Heart left ventricle (tissue), 16 donors: ENCODE measurements around the gene BIRC3. TPM values are rescaled to one million over a fixed set of nuclear protein-coding genes. Genes with fewer than 3 reads are reported as not detected.
A peak's percentile ranks its signal among the peaks of the same experiment; 100 is the strongest.

Experiments
- ATAC-seq, 4 donors: fragments of 200-7000 bp; cut with Tn5 transposase; one replicate each; pipeline ENCODE4 v1.9.1; 2020 to 2022; ENCODE audit warnings: moderate library complexity in 4 of 4, mild to moderate bottlenecking in 3 of 4, moderate number of reproducible peaks in 1 of 4
- DNase-seq, 5 donors: peaks; one replicate each; pipeline ENCODE4 v3.0.0-alpha.2; 2020
- H3K27ac ChIP-seq, 12 donors: fragments of 200-600 bp; sonication (generic) in 4 of 12; one replicate each; pipeline versions ENCODE4 v1.5.0 to v1.8.0; 2016 to 2022; ENCODE audit warnings: mild to moderate bottlenecking in 2 of 12
- H3K27me3 ChIP-seq, 9 donors: fragments of 200-600 bp; sonication (generic) in 2 of 9; one replicate each; pipeline versions ENCODE4 v1.5.1 to v1.8.0; 2016 to 2022; ENCODE audit warnings: mild to moderate bottlenecking in 3 of 9
- H3K36me3 ChIP-seq, 9 donors: fragments of 200-600 bp; sonication (generic) in 2 of 9; one replicate each; pipeline versions ENCODE4 v1.5.0 to v1.8.0; 2018 to 2022; ENCODE audit warnings: mild to moderate bottlenecking in 2 of 9
- H3K4me1 ChIP-seq, 12 donors: fragments of 200-600 bp; sonication (generic) in 4 of 12; one replicate each; pipeline versions ENCODE4 v1.5.0 to v1.8.0; 2016 to 2022; ENCODE audit warnings: mild to moderate bottlenecking in 3 of 12
- H3K4me3 ChIP-seq, 12 donors: fragments of 200-600 bp; sonication (generic) in 4 of 12; one replicate each; pipeline versions ENCODE4 v1.5.0 to v1.8.0; 2017 to 2022; ENCODE audit warnings: mild to moderate bottlenecking in 9 of 12, moderate library complexity in 4 of 12
- H3K9me3 ChIP-seq, 12 donors: fragments of 200-600 bp; sonication (generic) in 4 of 12; one replicate each; pipeline versions ENCODE4 v1.5.0 to v1.8.0; 2016 to 2022; ENCODE audit warnings: mild to moderate bottlenecking in 1 of 12
- CTCF ChIP-seq, 12 donors: fragments of 200-600 bp; sonication (generic) in 4 of 12; IDR thresholded peaks; one replicate each; pipeline versions ENCODE4 v1.5.0 to v1.8.0; 2018 to 2022; ENCODE audit warnings: antibody characterized with exemption in 12 of 12, mild to moderate bottlenecking in 5 of 12
- POLR2A ChIP-seq, 2 donors: fragments of 450-650 bp; IDR thresholded peaks; one replicate each; pipeline ENCODE4 v1.6.1; 2017; ENCODE audit warnings: antibody characterized with exemption in 2 of 2, mild to moderate bottlenecking in 2 of 2, moderate library complexity in 2 of 2
- WGBS, 4 donors: extraction: QIAGEN DNeasy Blood & Tissue Kit in 2 of 4; methylation state at CpG; one replicate each; pipeline versions ENCODE4 v1.1.5 to v1.1.7; 2013 to 2018; 5-methylcytosine and 5-hydroxymethylcytosine counted together
- intact Hi-C, 10 donors: fragments of 100-400 bp; cut with DNase I; formaldehyde crosslinking; loops; one replicate each; pipeline versions ENCODE4 v1.11.1 to v1.14.2; 2022
- polyA plus RNA-seq, 2 donors: library from polyadenylated mRNA; stranded (reverse); fragments of 200-250 nt; gene quantifications; one replicate each; pipeline ENCODE4 v1.2.3, GENCODE V29; 2013
- total RNA-seq, 9 donors: library from RNA; depleted of rRNA in 2 of 9; stranded (reverse); fragments of >200 nt in 2 of 9; fragmentation: NEBNext Ultra II Directional in 3 of 9; extraction: Animal tissue kit (Norgen Biotek cat#: 25700) in 3 of 9; gene quantifications; one replicate each; pipeline versions ENCODE4 v1.1.0 to v1.2.4, GENCODE V29; 2016 to 2023
- donor health status: ischemic (EF 13 %, LVEDD 7.1; RV severe dilation, severe dysfunction).
- donor health status: healthy with polysubstance abuse.
- donor health status: DM: no; HTN: yes; CAD: no.
- donor health status: DM: no; HTN: no; CAD: no.
- donor health status: ischemic (EF 25% LVEDD 6.9; RV normal size, moderate dysfunction).
- donor health status: ischemic (EF 25% LVEDD 5.7; RV mildly dilated, moderate dysfunction).
- donor health status: healthy.
- donor health status: DM: yes; HTN: yes; CAD: no.
- donor health status: ischemic (EF 35%, LVEDD 5.7; RV mildly dilated, moderate dysfunction).
- donor health status: nonischemic (EF 11% LVEDD 7.7; RV severe dilation, severe dysfunction).
- donor health status: DM: yes; HTN: yes; CAD: no.
- donor health status: PGD.
- donor health status: ischemic (EF 29% LVEDD 5.4; RV normal size, mild dysfunction).
- donor health status: nonischemic (EF 23%, LVEDD 6.1; RV moderate dilation, normal function).

BIRC3 gene
- total and polyA plus RNA-seq, 11 donors: 1.6 to 21.1 (median 3.5) TPM

- Histone ChIP-seq H3K36me3 (no peaks in the 10 kb centered on the region), H3K27ac (no peak overlapping the region), H3K9me3 (peaks cover 0 to 14% (median 3%) of the 10 kb centered on the region in 12 donors), H3K4me1 (peaks cover 0 to 54% (median 2%) of the 10 kb centered on the region in 12 donors), H3K27me3 (no peaks in the 10 kb centered on the region), H3K4me3 (no peak overlapping the region)
- no peak for DNase-seq
- WGBS, 4 donors: 92 to 96% (median 94%) methylated on average over 4 of the region's 4 CpGs
- TF ChIP-seq CTCF (IDR thresholded peaks at IDR 0.05): no peak
- no peak for TF ChIP-seq POLR2A (IDR thresholded peaks at IDR 0.05)
- intact Hi-C loops: no loop called here
- no peak for ATAC-seq
Observed at GRCh38 chr11:102304686-102305085, 12.6 kb upstream of the BIRC3 start.

DNA sequence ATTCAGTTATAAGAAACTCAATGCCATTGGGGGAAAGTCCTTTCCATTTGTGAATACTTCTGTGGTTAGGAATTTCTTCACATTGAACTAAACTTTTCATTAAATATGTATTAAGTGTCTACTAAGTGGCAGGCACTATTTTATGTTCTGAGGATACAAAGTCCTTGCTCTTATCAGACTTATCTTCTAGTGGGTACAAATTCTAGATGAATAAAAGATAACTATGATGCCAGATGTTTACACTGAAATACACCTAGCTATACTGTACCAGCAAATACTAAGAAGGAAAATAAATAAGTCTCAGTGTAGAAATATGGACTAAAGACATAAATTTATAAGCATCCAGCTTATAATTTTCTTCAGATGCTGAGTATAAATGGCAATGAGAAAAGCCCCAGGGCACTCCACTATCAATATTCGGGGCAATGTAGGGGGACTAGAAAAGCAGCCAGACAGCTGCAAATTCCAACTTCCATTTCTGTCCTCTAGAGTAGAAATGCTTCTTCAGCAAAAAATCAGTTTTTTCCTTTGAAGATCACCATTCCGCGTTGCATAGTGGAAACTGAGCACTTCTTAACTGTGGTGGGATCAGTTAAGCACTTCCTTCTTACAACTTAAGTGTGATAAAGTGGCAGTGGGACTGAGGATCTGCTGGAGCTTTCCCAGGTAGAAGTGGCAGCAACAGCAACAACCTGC is 11.8 kb upstream of the BIRC3 start:
- Histone ChIP-seq H3K27ac (peak overlapping the region in 1 of 12 donors; percentile 64), H3K36me3 (no peaks in the 10 kb centered on the region), H3K4me1 (peaks cover 0 to 54% (median 2%) of the 10 kb centered on the region in 12 donors), H3K27me3 (no peaks in the 10 kb centered on the region), H3K9me3 (peaks cover 0 to 14% (median 3%) of the 10 kb centered on the region in 12 donors), H3K4me3 (no peak overlapping the region)
- TF ChIP-seq POLR2A (IDR thresholded peaks at IDR 0.05) (no peak), CTCF (IDR thresholded peaks at IDR 0.05) (no peak)
- intact Hi-C loops: no loop called here
- DNase-seq (no peak), ATAC-seq (no peak)
- WGBS, 4 donors: 59 to 77% (median 65%) methylated on average over 3 of the region's 3 CpGs

DNA sequence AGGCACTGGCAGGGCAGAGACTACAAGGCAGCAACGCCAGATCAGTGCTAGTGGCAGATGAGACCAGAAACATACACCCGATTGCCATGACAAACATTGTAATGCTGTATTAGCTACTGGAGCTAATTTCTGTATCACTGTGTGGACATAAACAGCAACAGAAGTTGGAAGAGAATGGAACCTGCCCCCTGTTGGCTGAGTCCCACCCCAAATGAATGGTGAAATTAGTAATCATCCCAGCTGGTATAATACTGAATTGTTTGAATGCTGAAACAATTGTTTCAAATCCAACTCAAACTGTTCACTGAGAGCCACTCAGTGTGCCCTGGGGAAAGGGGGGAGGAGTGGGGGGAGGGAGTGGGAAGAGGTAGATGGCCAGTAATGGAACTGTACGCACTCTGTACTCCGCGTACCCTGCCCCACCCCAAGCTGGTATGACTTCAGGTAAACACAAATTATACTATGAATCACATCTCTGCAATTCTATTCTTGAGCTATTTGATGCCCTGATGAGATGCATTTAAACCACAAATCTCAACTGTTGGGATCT is 11.2 kb upstream of the BIRC3 start:
- Histone ChIP-seq H3K4me1 (peaks cover 0 to 54% (median 2%) of the 10 kb centered on the region in 12 donors), H3K36me3 (no peaks in the 10 kb centered on the region), H3K27ac (peak overlapping the region in 1 of 12 donors; percentile 64), H3K4me3 (no peak overlapping the region), H3K9me3 (peaks cover 0 to 14% (median 3%) of the 10 kb centered on the region in 12 donors), H3K27me3 (no peaks in the 10 kb centered on the region)
- WGBS, 4 donors: 76 to 93% (median 88%) methylated on average over 5 of the region's 5 CpGs
- TF ChIP-seq POLR2A (IDR thresholded peaks at IDR 0.05) (no peak), CTCF (IDR thresholded peaks at IDR 0.05) (no peak)
- no peak for ATAC-seq
- no peak for DNase-seq
- intact Hi-C loops: no loop called here

DNA sequence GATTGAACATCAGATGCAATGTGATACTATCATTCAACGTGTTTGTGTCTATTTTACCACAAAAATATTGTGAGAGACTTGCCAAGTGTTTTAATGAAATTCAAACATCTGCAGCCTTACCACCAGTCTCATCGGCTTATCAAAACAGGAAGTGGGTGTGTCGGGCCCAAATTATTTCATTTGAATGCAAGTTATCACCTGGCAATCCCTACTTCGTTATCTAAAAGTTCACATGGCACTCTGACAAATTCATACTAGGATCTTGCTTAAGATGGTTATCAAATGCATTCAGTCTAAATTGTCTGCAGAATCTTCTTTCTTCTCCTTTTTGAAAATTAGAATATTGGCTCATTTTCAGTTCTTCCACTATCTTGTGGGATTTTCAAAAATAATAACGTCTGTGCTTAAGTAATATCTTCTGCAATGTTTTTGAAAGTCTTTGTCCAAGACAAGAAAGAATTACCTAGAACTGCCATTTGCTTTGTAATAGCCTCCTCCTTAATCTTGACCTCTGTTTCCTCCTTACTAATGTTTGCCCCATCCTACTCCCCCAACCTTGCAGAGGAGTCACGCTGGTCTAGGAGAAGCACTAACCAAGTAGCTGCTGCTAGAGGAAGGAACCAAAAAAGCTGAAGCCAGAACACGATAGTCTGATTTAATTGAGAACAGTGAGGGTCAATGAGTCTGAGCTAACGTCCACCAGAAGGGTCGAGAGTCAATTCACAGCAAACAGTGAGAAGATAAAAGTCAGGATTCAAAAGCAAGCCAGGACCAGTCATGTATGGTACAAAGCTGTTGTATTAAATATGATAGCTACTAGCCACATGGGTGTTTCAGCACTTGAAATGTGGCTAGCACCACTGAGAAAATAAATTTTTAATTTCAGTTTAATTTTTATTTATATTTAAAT is 10.2 kb upstream of the BIRC3 start:
- Histone ChIP-seq H3K4me3 (no peak overlapping the region), H3K27me3 (no peaks in the 10 kb centered on the region), H3K4me1 (peaks cover 0 to 55% (median 2%) of the 10 kb centered on the region in 12 donors), H3K36me3 (no peaks in the 10 kb centered on the region), H3K27ac (peak overlapping the region in 1 of 12 donors; percentile 64), H3K9me3 (peaks cover 0 to 10% (median 3%) of the 10 kb centered on the region in 12 donors)
- intact Hi-C loops: no loop called here
- no peak for ATAC-seq
- 33 to 43% (median 43%) methylated on average over 9 of the region's 9 CpGs for WGBS, 4 donors
- DNase-seq: no peak
- TF ChIP-seq CTCF (IDR thresholded peaks at IDR 0.05): no peak
- no peak for TF ChIP-seq POLR2A (IDR thresholded peaks at IDR 0.05)
